ENCODE data around the gene AGPAT4.

The AGPAT4 gene

GRCh38 chr6:161292145-161292544, 18.3 kb upstream of the AGPAT4 start:
- H3K9me3 ChIP-seq (ENCODE audit: severe bottlenecking), result no peaks in the 10 kb centered on the region
- TF ChIP-seq CTCF (IDR thresholded peaks at IDR 0.05; ENCODE audit: low read depth, low read length), result no peak
- H3K36me3 ChIP-seq, result no peaks in the 10 kb centered on the region
- no peak overlapping the region for H3K4me3 ChIP-seq (ENCODE audit: low read depth, low read length)
- no peak for DNase-seq
- no peaks in the 10 kb centered on the region for H3K27me3 ChIP-seq (ENCODE audit: insufficient read depth, low read depth, severe bottlenecking)
- no peak overlapping the region for H3K27ac ChIP-seq

- no peak overlapping the region for H3K27ac ChIP-seq
- no peaks in the 10 kb centered on the region for H3K9me3 ChIP-seq (ENCODE audit: severe bottlenecking)
- DNase-seq, result no peak
- no peaks in the 10 kb centered on the region for H3K27me3 ChIP-seq (ENCODE audit: insufficient read depth, low read depth, severe bottlenecking)
- no peak overlapping the region for H3K4me3 ChIP-seq (ENCODE audit: low read depth, low read length)
- no peaks in the 10 kb centered on the region for H3K36me3 ChIP-seq
- no peak for TF ChIP-seq CTCF (IDR thresholded peaks at IDR 0.05; ENCODE audit: low read depth, low read length)
These were observed 16.9 kb upstream of the AGPAT4 start for GRCh38 chr6:161290751-161291150.

GRCh38 chr6:161284653-161285052, 10.8 kb upstream of the AGPAT4 start:
- no peaks in the 10 kb centered on the region for H3K27me3 ChIP-seq (ENCODE audit: insufficient read depth, low read depth, severe bottlenecking)
- no peak for TF ChIP-seq CTCF (IDR thresholded peaks at IDR 0.05; ENCODE audit: low read depth, low read length)
- no peak overlapping the region for H3K4me3 ChIP-seq (ENCODE audit: low read depth, low read length)
- H3K36me3 ChIP-seq, result no peaks in the 10 kb centered on the region
- H3K27ac ChIP-seq, result no peak overlapping the region
- no peaks in the 10 kb centered on the region for H3K9me3 ChIP-seq (ENCODE audit: severe bottlenecking)
- DNase-seq, result no peak

- Histone ChIP-seq H3K9me3 (ENCODE audit: severe bottlenecking) (no peaks in the 10 kb centered on the region), H3K27ac (no peak overlapping the region), H3K27me3 (ENCODE audit: insufficient read depth, low read depth, severe bottlenecking) (no peaks in the 10 kb centered on the region), H3K36me3 (no peaks in the 10 kb centered on the region), H3K4me3 (ENCODE audit: low read depth, low read length) (no peak overlapping the region)
- no peak for DNase-seq
- no peak for TF ChIP-seq CTCF (IDR thresholded peaks at IDR 0.05; ENCODE audit: low read depth, low read length)
These were observed 7.2 kb upstream of the AGPAT4 start for GRCh38 chr6:161281092-161281491.

- Histone ChIP-seq H3K36me3 (no peaks in the 10 kb centered on the region), H3K27ac (no peak overlapping the region), H3K4me3 (ENCODE audit: low read depth, low read length) (no peak overlapping the region), H3K27me3 (ENCODE audit: insufficient read depth, low read depth, severe bottlenecking) (no peaks in the 10 kb centered on the region), H3K9me3 (ENCODE audit: severe bottlenecking) (no peaks in the 10 kb centered on the region)
- no peak for TF ChIP-seq CTCF (IDR thresholded peaks at IDR 0.05; ENCODE audit: low read depth, low read length)
- no peak for DNase-seq
These were observed 6.0 kb upstream of the AGPAT4 start for GRCh38 chr6:161279677-161280415.

GRCh38 chr6:161276605-161277155, 2.8 kb upstream of the AGPAT4 start:
- DNase-seq, result no peak
- TF ChIP-seq CTCF (IDR thresholded peaks at IDR 0.05; ENCODE audit: low read depth, low read length), result no peak

More at GRCh38 chr6:161276605-161277155, 2.8 kb upstream of the AGPAT4 start:
- Histone ChIP-seq H3K9me3 (ENCODE audit: severe bottlenecking) (no peaks in the 10 kb centered on the region), H3K4me3 (ENCODE audit: low read depth, low read length) (no peak overlapping the region), H3K27me3 (ENCODE audit: insufficient read depth, low read depth, severe bottlenecking) (no peaks in the 10 kb centered on the region), H3K27ac (no peak overlapping the region), H3K36me3 (no peaks in the 10 kb centered on the region)

Data from WERI-Rb-1 (cell line).